Body of pancreas (tissue), 4 donors: ENCODE data around the gene HOXA13. TPM values are rescaled to one million over a fixed set of nuclear protein-coding genes. Genes with fewer than 3 reads are reported as not detected.

Experiments
- ATAC-seq: fragments of 150-250 bp; one replicate; pipeline ENCODE4 v1.9.1; 2016
- DNase-seq, 4 donors: peaks; one replicate each; pipeline ENCODE4 v3.0.0-alpha.2; 2019
- H3K27ac ChIP-seq, 4 donors: fragments of 200-600 bp; sonication (generic); 1 replicate in 3 of 4; 2 replicates in 1 of 4; pipeline versions ENCODE4 v1.5.1 to v1.6.1; 2016 to 2019; ENCODE audit warnings: mild to moderate bottlenecking in 1 of 4, mixed read lengths in 1 of 4, moderate library complexity in 1 of 4
- H3K27me3 ChIP-seq, 2 donors: fragments of 200-600 bp; sonication (generic); one replicate each; pipeline ENCODE4 v1.6.0; 2016; ENCODE audit warnings: mild to moderate bottlenecking in 1 of 2
- H3K36me3 ChIP-seq, 2 donors: fragments of 200-600 bp; sonication (generic); replicated peaks in 1 of 2; 2 replicates each; pipeline ENCODE4 v1.5.1; 2016; ENCODE audit warnings: low read depth in 2 of 2; ENCODE audit not compliant: insufficient read depth in 1 of 2
- H3K4me1 ChIP-seq: fragments of 200-600 bp; sonication (generic); one replicate; pipeline ENCODE4 v1.6.0; 2016
- H3K4me3 ChIP-seq, 2 donors: fragments of 200-600 bp; sonication (generic); 1 replicate in 1 of 2; 2 replicates in 1 of 2; pipeline ENCODE4 v1.5.1; 2016 to 2019
- H3K9me3 ChIP-seq, 3 donors: fragments of 200-600 bp; sonication (generic); 1 replicate in 2 of 3; 2 replicates in 1 of 3; pipeline ENCODE4 v1.5.1; 2016
- POLR2A ChIP-seq, 3 donors: fragments of 450-650 bp; IDR thresholded peaks; one replicate each; pipeline ENCODE4 v1.6.1; 2016; ENCODE audit warnings: antibody characterized with exemption in 3 of 3, mild to moderate bottlenecking in 2 of 3
- WGBS, 2 donors: methylation state at CpG; one replicate each; pipeline ENCODE4 v1.1.5; 2017; 5-methylcytosine and 5-hydroxymethylcytosine counted together
- intact Hi-C: fragments of 100-400 bp; cut with DNase I; formaldehyde crosslinking; loops from one replicate; pipeline ENCODE4 v1.15.1; 2023
- total RNA-seq, 2 donors: library from RNA; depleted of rRNA; stranded (reverse); fragments of >200 nt; gene quantifications; one replicate each; pipeline ENCODE4 v1.1.0, GENCODE V29; 2016
- TF ChIP-seq, protein P1 (sequence below), 7 experiments: fragments of 450-650 bp in 4 of 7; fragments of 200-600 bp in 3 of 7; sonication (generic) in 3 of 7; IDR thresholded peaks; one replicate each; pipeline ENCODE4 v1.5.1; 2016 to 2019; ENCODE audit warnings: antibody characterized with exemption in 7 of 7

The HOXA13 gene
- total RNA-seq, 2 donors from 2014 or later, result not detected

DNA sequence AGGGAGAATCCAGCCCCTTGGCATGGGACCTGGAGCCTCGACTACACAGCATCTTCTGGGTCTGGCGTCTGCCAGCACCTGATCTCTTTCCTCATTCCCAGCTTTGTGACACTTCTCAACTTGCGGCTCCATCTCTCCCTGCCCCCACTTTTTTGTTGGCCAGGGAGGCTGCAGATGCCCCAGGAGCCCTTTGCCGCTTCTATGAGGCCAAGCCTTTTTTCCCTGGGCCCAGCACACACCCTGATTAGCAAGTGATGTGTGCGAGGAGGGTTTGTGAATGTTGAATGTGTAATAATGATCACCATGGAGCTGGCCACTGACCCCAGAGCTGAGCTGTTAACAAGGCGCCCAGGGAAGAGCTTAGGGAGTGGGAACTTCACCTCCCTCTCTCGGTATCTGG is 47.1 kb upstream of the HOXA13 start:
- DNase-seq (no peak), ATAC-seq (no peak)
- WGBS, 2 donors, result 58 to 62% methylated on average over 7 of the region's 7 CpGs
- TF ChIP-seq, protein P1, sequence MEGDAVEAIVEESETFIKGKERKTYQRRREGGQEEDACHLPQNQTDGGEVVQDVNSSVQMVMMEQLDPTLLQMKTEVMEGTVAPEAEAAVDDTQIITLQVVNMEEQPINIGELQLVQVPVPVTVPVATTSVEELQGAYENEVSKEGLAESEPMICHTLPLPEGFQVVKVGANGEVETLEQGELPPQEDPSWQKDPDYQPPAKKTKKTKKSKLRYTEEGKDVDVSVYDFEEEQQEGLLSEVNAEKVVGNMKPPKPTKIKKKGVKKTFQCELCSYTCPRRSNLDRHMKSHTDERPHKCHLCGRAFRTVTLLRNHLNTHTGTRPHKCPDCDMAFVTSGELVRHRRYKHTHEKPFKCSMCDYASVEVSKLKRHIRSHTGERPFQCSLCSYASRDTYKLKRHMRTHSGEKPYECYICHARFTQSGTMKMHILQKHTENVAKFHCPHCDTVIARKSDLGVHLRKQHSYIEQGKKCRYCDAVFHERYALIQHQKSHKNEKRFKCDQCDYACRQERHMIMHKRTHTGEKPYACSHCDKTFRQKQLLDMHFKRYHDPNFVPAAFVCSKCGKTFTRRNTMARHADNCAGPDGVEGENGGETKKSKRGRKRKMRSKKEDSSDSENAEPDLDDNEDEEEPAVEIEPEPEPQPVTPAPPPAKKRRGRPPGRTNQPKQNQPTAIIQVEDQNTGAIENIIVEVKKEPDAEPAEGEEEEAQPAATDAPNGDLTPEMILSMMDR (IDR thresholded peaks at IDR 0.05), result no peak
- no peak for TF ChIP-seq POLR2A (IDR thresholded peaks at IDR 0.05)
- Histone ChIP-seq H3K27me3 (peaks cover 0 to 75% of the 10 kb centered on the region in 2 donors), H3K4me3 (no peak overlapping the region), H3K9me3 (no peaks in the 10 kb centered on the region), H3K36me3 (no peaks in the 10 kb centered on the region), H3K4me1 (peaks cover 42% of the 10 kb centered on the region), H3K27ac (no peak overlapping the region)
- intact Hi-C loops, result no loop called here

DNA sequence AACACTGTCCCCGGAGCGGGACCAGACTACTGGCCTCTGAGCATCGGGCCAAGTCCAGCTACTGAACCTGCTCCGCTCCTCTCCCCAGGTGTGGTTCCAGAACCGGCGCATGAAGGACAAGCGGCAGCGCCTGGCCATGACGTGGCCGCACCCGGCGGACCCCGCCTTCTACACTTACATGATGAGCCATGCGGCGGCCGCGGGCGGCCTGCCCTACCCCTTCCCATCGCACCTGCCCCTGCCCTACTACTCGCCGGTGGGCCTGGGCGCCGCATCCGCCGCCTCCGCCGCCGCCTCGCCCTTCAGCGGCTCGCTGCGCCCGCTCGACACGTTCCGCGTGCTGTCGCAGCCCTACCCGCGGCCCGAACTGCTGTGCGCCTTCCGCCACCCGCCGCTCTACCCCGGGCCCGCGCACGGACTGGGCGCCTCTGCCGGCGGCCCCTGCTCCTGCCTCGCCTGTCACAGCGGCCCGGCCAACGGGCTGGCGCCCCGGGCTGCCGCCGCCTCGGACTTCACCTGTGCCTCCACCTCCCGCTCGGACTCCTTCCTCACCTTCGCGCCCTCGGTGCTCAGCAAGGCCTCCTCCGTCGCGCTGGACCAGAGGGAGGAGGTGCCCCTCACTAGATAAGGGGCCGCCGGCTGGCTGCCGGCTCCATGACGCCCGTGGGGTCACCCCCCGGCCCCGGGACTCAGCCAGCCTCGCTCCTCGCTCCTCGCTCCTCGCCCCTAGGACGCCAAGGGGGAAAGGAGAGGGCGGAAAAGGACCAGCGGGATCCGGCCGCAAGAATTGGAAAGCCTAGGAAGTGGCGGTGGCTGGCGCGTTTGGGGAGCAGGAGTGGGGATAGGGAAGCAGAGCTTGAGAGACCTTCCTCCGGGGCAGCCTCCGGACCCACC is 46.2 kb upstream of the HOXA13 start:
- TF ChIP-seq, protein P1 (IDR thresholded peaks at IDR 0.05), result no peak
- no peak for TF ChIP-seq POLR2A (IDR thresholded peaks at IDR 0.05)
- no peak overlapping the region for H3K4me3 ChIP-seq
- no peak overlapping the region for H3K27ac ChIP-seq
- DNase-seq (peak in 2 of 4 donors; percentile 13 to 34), ATAC-seq (peak; percentile 34)
- H3K9me3 ChIP-seq, result no peaks in the 10 kb centered on the region
- H3K27me3 ChIP-seq, result peaks cover 0 to 75% of the 10 kb centered on the region in 2 donors
- 5 to 8% methylated on average over 44 to 90 of the region's 90 CpGs for WGBS, 2 donors
- no peaks in the 10 kb centered on the region for H3K36me3 ChIP-seq
- intact Hi-C loops, result no loop called here
- H3K4me1 ChIP-seq, result peaks cover 33% of the 10 kb centered on the region

DNA sequence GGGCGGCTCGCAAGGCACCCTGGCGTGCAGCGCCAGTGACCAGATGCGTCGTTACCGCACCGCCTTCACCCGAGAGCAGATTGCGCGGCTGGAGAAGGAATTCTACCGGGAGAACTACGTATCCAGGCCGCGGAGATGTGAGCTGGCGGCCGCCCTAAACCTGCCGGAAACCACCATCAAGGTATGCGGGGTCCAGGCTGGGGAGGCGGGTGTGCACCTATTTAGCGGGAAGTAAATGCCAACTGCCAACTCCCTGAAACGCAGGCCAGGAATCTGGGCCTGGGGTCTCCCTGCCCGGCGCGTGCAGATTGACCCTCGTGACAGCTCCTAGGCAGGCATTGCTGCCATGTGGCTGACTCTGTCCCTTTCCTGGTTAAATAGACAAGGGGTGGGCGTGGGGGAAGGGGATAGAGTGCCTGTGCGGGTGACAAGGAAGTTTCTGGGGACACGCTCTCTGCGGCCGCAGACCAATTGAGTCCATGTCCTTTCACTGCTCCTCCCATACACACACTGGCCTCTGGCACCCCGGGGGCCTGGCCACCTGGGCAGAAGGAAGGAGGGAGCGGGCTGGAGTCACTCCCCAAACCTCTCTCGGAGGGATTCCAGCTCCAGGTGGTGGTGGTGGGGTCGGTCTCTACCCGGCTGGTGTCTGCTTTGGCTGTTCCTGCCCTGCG is 45.4 kb upstream of the HOXA13 start:
- WGBS, 2 donors, result 7 to 14% methylated on average over 9 to 37 of the region's 37 CpGs
- DNase-seq (no peak), ATAC-seq (peak; percentile 23)
- Histone ChIP-seq H3K36me3 (no peaks in the 10 kb centered on the region), H3K27me3 (peaks cover 0 to 71% of the 10 kb centered on the region in 2 donors), H3K9me3 (no peaks in the 10 kb centered on the region), H3K4me1 (peaks cover 33% of the 10 kb centered on the region), H3K27ac (no peak overlapping the region), H3K4me3 (no peak overlapping the region)
- intact Hi-C loops, result no loop called here
- no peak for TF ChIP-seq POLR2A (IDR thresholded peaks at IDR 0.05)
- TF ChIP-seq, protein P1 (IDR thresholded peaks at IDR 0.05), result no peak

- TF ChIP-seq POLR2A (IDR thresholded peaks at IDR 0.05), result no peak
- TF ChIP-seq, protein P1 (IDR thresholded peaks at IDR 0.05), result no peak
- intact Hi-C loops, result no loop called here
- peaks cover 34% of the 10 kb centered on the region for H3K4me1 ChIP-seq
- ATAC-seq (no peak), DNase-seq (no peak)
- H3K36me3 ChIP-seq, result no peaks in the 10 kb centered on the region
- H3K9me3 ChIP-seq, result no peaks in the 10 kb centered on the region
- H3K4me3 ChIP-seq, result no peak overlapping the region
- peaks cover 0 to 69% of the 10 kb centered on the region in 2 donors for H3K27me3 ChIP-seq
- no peak overlapping the region for H3K27ac ChIP-seq
- 19% methylated on average over 4 to 15 of the region's 18 CpGs for WGBS, 2 donors
Measured at GRCh38 chr7:27244488-27245123, 44.7 kb upstream of the HOXA13 start.
